ENCODE measurements around the gene CTNNA3.

DNA sequence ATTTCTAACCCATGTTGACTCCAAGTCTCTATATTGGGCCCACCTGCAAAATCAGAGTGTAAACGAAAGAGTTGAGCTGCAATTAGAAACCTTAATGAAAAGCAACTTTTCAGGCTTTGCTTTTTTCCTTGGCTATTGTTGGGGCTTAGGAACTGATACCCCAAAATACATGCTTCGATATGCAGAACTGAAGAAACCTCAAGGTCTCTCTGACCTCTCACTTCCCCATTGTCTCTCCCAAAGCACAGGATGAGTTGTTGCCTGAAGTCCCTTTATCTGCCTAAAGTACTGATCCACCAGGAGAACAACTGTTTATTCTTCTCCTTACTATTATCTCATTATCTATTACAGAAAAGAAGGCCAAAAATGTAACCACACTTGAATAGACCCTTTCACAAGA, 1436.2 kb downstream of the CTNNA3 start:
- TF ChIP-seq, protein P1, sequence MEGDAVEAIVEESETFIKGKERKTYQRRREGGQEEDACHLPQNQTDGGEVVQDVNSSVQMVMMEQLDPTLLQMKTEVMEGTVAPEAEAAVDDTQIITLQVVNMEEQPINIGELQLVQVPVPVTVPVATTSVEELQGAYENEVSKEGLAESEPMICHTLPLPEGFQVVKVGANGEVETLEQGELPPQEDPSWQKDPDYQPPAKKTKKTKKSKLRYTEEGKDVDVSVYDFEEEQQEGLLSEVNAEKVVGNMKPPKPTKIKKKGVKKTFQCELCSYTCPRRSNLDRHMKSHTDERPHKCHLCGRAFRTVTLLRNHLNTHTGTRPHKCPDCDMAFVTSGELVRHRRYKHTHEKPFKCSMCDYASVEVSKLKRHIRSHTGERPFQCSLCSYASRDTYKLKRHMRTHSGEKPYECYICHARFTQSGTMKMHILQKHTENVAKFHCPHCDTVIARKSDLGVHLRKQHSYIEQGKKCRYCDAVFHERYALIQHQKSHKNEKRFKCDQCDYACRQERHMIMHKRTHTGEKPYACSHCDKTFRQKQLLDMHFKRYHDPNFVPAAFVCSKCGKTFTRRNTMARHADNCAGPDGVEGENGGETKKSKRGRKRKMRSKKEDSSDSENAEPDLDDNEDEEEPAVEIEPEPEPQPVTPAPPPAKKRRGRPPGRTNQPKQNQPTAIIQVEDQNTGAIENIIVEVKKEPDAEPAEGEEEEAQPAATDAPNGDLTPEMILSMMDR (IDR thresholded peaks at IDR 0.05), result no peak
- no peak for TF ChIP-seq POLR2A (IDR thresholded peaks at IDR 0.05)
